HEK293 (cell line): ENCODE data around the gene SPOCK1.

Experiments
- HOXA7 ChIP-seq: sonication (generic); formaldehyde crosslinking; IDR thresholded peaks from 2 replicates; pipeline ENCODE4 v1.8.1; 2022; ENCODE audit warnings: missing genetic modification reagents, borderline replicate concordance
- MYNN ChIP-seq: fragments of 450-650 bp; formaldehyde crosslinking; IDR thresholded peaks from 2 replicates; pipeline ENCODE4 v1.5.1; 2016; ENCODE audit warnings: missing biosample characterization, missing genetic modification characterization, borderline replicate concordance
- SP3 ChIP-seq: fragments of 450-650 bp; formaldehyde crosslinking; IDR thresholded peaks from 2 replicates; pipeline ENCODE4 v1.5.1; 2016; ENCODE audit warnings: missing biosample characterization, missing genetic modification characterization
- TRIM28 ChIP-seq: IDR thresholded peaks from 2 replicates; pipeline ENCODE4 v1.6.1; 2011; ENCODE audit warnings: low read length, control low read depth, borderline replicate concordance
- YY1 ChIP-seq: fragments of 450-650 bp; formaldehyde crosslinking; IDR thresholded peaks from 2 replicates; pipeline ENCODE4 v1.5.1; 2018; ENCODE audit warnings: missing biosample characterization, missing genetic modification characterization
- ZFP37 ChIP-seq: fragments of 450-650 bp; formaldehyde crosslinking; IDR thresholded peaks from 2 replicates; pipeline ENCODE4 v1.5.1; 2016; ENCODE audit warnings: missing biosample characterization, missing genetic modification characterization
- ZNF10 ChIP-seq: fragments of 450-650 bp; formaldehyde crosslinking; IDR thresholded peaks from 2 replicates; pipeline ENCODE4 v1.5.1; 2017; ENCODE audit warnings: missing biosample characterization, missing genetic modification characterization
- ZNF140 ChIP-seq: fragments of 450-650 bp; formaldehyde crosslinking; IDR thresholded peaks from 2 replicates; pipeline ENCODE4 v1.5.1; 2016; ENCODE audit warnings: missing biosample characterization, missing genetic modification characterization
- ZNF274 ChIP-seq, 2 experiments: fragments of 200-500 bp in 1 of 2; fragments of 450-650 bp in 1 of 2; sonication (Bioruptor generic) in 1 of 2; formaldehyde crosslinking in 1 of 2; IDR thresholded peaks; 2 replicates each; pipeline versions ENCODE4 v1.5.1 to v1.6.1; 2014 to 2016; ENCODE audit warnings: borderline replicate concordance in 1 of 2, inconsistent platforms in 1 of 2, low read length in 1 of 2, missing biosample characterization in 1 of 2, missing genetic modification characterization in 1 of 2
- ZNF416 ChIP-seq: fragments of 450-650 bp; formaldehyde crosslinking; IDR thresholded peaks from 2 replicates; pipeline ENCODE4 v1.5.1; 2016; ENCODE audit warnings: missing biosample characterization, missing genetic modification characterization
- ZNF626 ChIP-seq: fragments of 450-650 bp; sonication (Bioruptor Pico); formaldehyde crosslinking; IDR thresholded peaks from 2 replicates; pipeline ENCODE4 v1.5.1; 2018; ENCODE audit warnings: missing biosample characterization, missing genetic modification characterization, inconsistent platforms
- TF ChIP-seq, protein P1 (sequence below): fragments of 450-650 bp; formaldehyde crosslinking; IDR thresholded peaks from 2 replicates; pipeline ENCODE4 v1.5.1; 2016; ENCODE audit warnings: missing biosample characterization, missing genetic modification characterization
- TF ChIP-seq, protein P2 (sequence below): fragments of 450-650 bp; formaldehyde crosslinking; IDR thresholded peaks from 2 replicates; pipeline ENCODE4 v1.5.1; 2016; ENCODE audit warnings: missing biosample characterization, missing genetic modification characterization
- TF ChIP-seq, protein P3 (sequence below): fragments of 450-650 bp; formaldehyde crosslinking; IDR thresholded peaks from 2 replicates; pipeline ENCODE4 v1.5.1; 2016; ENCODE audit warnings: missing biosample characterization, missing genetic modification characterization

DNA sequence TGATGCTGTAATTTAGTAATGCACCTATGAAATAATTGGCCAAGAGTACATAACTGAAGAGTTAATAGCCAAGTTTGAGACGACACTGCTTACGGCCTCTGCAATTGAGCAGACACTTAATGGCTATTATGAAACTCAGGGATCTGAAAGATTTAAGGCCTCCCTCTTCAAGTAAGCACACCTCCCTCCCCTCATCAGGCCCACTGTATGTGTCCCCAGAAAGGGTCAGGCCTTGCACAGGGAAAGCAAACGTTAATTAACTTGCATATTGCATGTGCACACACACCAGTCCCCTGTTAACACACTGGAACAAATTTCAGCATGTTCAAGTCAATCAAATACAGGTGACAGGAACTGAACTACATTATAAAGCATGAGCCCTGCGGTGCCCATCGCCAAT lies 163.6 kb downstream of the SPOCK1 start:
- TF ChIP-seq, protein P1, sequence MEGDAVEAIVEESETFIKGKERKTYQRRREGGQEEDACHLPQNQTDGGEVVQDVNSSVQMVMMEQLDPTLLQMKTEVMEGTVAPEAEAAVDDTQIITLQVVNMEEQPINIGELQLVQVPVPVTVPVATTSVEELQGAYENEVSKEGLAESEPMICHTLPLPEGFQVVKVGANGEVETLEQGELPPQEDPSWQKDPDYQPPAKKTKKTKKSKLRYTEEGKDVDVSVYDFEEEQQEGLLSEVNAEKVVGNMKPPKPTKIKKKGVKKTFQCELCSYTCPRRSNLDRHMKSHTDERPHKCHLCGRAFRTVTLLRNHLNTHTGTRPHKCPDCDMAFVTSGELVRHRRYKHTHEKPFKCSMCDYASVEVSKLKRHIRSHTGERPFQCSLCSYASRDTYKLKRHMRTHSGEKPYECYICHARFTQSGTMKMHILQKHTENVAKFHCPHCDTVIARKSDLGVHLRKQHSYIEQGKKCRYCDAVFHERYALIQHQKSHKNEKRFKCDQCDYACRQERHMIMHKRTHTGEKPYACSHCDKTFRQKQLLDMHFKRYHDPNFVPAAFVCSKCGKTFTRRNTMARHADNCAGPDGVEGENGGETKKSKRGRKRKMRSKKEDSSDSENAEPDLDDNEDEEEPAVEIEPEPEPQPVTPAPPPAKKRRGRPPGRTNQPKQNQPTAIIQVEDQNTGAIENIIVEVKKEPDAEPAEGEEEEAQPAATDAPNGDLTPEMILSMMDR, result no peak
- no peak for TF ChIP-seq ZNF626 (tag by site-specific recombination)
- TF ChIP-seq HOXA7 (CRISPR knock-in tag), result no peak
- no peak for TF ChIP-seq ZNF416 (tag by site-specific recombination)
- TF ChIP-seq ZNF10 (tag by site-specific recombination), result no peak
- no peak for TF ChIP-seq ZFP37 (tag by site-specific recombination)
- no peak for TF ChIP-seq SP3
- TF ChIP-seq TRIM28, result no peak
- TF ChIP-seq ZNF274 (IDR thresholded peaks at IDR 0.05; ENCODE audit: low read length), result no peak
- TF ChIP-seq ZNF274 (tag by site-specific recombination; IDR thresholded peaks at IDR 0.05; ENCODE audit: borderline replicate concordance), result no peak
- no peak for TF ChIP-seq MYNN (tag by site-specific recombination)
- TF ChIP-seq, protein P2, sequence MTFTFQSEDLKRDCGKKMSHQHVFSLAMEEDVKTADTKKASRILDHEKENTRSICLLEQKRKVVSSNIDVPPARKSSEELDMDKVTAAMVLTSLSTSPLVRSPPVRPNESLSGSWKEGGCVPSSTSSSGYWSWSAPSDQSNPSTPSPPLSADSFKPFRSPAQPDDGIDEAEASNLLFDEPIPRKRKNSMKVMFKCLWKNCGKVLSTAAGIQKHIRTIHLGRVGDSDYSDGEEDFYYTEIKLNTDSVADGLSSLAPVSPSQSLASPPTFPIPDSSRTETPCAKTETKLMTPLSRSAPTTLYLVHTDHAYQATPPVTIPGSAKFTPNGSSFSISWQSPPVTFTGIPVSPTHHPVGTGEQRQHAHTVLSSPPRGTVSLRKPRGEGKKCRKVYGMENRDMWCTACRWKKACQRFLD (tag by site-specific recombination), result no peak
- no peak for TF ChIP-seq YY1 (tag by site-specific recombination)
- TF ChIP-seq ZNF140 (tag by site-specific recombination), result no peak
- TF ChIP-seq, protein P3, sequence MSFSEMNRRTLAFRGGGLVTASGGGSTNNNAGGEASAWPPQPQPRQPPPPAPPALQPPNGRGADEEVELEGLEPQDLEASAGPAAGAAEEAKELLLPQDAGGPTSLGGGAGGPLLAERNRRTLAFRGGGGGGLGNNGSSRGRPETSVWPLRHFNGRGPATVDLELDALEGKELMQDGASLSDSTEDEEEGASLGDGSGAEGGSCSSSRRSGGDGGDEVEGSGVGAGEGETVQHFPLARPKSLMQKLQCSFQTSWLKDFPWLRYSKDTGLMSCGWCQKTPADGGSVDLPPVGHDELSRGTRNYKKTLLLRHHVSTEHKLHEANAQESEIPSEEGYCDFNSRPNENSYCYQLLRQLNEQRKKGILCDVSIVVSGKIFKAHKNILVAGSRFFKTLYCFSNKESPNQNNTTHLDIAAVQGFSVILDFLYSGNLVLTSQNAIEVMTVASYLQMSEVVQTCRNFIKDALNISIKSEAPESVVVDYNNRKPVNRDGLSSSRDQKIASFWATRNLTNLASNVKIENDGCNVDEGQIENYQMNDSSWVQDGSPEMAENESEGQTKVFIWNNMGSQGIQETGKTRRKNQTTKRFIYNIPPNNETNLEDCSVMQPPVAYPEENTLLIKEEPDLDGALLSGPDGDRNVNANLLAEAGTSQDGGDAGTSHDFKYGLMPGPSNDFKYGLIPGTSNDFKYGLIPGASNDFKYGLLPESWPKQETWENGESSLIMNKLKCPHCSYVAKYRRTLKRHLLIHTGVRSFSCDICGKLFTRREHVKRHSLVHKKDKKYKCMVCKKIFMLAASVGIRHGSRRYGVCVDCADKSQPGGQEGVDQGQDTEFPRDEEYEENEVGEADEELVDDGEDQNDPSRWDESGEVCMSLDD (tag by site-specific recombination), result no peak
